DMS114 treated with DMSO at 0.1 percent for 48 hours (cell line): Measurements from ENCODE around the gene COL4A1.
"Not testable (repeated sequence)": the region's sequence is repeated elsewhere in the genome, so short reads cannot be mapped to it uniquely, and the experiment has no call there.

Experiments
- DNase-seq: peaks from one replicate; lab custom pipeline; 2025; ENCODE audit not compliant: unreplicated experiment; lab: John Stamatoyannopoulos, UW

The COL4A1 gene

DNA sequence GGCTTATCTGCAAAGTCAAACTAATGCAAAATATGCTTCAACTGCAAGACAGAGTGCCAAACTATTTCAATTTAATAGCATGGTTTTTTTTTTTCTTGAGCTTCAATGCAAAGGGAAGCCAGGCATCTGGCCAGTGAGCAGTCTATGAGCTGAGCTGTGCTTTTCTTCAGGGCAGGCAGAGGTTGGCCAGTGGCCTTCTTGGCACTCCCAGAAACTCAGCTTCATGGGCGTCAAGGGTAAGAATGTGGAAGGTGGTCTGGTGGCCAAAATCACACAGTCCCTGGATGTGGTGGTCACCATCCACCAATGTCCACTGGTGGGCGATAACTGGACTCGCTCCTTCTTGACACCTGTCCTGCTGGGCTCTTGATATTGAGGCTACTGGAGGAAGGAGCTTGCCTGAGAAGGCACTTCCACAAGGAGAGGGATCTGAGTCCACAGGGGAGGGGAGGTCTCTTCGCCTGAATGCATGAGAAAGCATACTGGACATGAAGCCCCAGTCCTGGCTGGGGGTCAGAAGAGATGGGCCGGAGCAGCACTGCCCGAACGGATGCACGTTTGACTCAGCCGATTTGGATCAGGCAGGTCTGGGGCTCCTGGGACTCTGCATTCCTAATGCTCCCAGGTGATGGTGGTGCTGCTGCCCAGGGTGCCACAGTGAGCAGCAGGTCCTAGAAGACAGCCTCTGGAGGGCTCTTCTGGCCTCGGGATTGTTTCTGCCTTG, 17.2 kb upstream of the COL4A1 start:
- no peak for DNase-seq

DNA sequence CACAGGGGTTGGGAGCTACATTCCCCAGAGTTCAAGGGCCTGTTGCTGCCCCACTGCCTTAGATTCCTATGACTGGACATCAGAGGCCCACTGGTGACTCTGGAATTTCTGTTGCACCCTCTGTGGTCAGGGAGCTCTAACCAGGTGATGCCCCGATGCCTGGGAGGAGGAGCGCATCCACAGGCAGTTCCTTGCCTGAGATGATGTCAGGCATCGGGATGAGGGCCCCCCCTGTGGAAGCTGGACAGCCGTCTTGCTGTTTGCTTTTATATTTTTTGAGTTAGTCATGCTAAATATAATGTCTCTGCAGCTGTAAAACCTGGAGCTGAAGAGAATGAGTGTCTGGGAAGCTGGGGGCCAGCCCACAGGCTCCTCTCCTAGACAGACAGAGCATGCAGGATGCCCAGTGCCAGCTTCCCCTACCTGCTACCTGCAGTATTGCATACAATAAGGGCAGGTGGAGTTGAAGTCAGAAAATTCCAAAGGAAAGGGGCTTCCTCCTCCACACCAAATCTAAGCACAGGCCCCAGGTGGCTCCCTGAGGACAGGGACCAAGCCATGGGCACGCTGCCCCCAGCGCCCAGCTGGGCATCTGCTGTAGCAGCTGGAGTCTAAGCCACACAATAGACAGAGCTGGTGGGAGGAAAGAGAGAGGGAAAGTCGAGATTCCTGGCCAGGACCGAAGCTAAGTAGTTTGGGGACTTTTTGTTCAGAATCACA, 16.4 kb upstream of the COL4A1 start:
- no peak for DNase-seq

DNA sequence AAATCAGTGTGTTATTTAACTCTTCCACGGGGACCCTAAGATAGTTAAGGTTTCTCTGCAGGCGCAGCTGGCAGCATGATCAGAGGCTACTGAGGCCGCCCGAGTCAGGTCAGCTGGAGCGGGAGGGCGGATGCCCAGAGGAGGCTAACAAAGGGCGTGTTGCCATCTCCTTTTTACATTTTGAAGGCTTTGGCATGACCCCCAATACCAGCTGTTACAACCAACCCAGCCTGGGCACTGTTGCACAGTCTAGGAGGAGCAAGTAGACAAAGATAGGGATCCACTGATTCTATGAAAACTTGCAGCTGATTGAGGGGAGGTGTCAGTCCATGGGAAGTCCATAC, 15.8 kb upstream of the COL4A1 start:
- no peak for DNase-seq

DNA sequence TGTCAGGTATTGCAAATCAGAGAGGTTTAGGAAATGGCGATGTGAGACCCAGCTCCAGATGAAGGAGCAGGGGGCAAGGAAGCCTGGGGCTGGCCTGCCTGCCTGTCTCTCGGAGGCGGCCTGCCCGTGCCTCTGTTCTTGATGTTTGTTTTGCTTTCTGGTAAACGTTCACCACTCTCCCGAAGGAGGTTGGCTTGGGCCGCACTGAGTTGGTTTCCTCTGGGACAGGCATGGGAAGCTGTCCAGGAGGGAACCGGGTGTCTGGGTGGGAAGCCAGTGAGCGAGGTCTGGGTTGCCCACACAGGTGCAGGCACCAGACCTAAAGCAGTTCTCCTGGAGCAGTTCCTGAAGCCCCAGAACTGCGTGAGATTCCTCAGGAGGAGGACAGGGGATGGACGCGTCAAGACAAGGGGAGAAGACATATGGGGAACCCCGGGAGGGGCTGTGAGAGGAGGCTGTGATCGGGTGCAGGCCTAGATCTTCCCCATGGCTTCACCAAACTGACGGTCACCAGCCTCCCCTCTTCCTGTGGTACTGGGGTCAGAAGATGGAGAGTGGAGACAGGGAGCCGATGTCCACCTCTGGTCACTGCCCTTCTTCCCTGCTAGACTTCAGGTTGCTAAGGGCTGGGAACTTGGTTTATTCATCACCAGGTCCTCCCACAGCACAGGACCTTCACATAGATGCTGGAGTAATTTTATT, 15.3 kb upstream of the COL4A1 start:
- no peak for DNase-seq

DNA sequence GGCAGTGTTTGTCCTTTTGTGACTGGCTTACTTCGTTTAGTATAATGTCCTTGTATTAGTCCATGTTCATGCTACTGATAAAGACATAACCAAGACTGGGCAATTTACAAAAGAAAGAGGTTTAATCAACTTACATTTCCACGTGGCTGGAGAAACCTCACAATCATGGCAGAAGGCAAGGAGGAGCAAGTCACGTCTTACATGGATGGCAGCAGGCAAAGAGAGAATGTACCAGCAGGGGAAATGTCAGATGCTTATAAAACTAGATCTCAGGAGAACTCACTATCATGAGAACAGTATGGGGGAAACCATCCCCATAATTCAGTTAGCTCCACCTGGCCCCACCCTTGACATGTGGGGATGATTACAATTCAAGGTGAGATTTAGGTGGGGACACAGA, 14.6 kb upstream of the COL4A1 start:
- not testable (repeated sequence) for DNase-seq

DNA sequence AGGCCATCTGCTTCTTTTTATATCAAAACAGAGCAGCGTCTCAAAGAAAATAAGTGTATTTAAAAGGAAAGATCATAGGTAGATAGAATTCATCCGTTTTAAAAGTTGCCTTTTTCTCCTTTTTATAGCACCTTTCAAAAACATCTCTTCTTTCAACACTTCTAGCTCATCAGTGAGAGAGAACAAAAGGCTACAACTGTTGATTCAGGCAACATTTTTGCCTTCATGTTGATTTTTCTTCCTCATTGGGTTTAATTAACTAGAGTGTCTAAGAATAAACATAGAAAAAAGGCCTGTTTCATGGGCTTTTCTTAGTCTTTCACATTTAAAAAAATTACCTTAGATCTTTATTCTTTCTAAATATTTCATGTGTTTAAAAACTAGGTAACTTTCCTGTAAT, 13.7 kb upstream of the COL4A1 start:
- DNase-seq: no peak

DNA sequence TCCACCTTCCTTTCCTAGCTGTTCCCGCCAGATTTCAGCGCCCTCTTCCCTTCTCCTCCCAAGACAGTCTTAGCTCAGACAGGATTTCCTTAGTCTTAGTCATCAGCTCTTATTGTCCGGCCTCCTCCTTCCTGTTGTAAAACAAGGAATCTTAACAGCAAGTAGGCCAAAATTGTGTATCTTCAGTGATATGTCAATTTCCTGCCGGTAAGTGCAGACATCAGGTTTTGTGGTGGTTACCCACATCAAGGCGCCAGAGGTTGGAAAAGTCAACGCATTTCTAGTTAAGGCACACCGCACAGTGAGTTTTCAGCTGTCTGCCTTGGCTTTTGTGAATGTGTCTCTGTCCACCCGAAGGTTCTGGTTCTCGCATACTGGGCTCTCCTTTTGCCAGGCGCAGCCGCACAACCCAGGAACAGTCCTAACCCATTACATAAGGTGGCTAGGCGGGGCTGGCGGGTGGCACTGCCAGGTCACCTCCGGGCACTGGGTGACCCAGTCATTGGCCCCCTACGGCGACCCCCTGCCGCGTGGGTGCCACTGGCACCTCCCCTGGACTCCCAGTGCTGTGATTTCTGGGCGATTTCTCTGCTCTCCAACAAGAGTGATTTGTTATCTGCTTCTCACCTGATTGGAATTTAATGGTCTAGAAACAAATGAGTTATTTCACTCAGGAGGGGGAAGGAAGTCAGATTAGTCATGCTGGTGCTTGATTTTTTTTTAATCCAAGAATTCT, 13.0 kb upstream of the COL4A1 start:
- no peak for DNase-seq

DNA sequence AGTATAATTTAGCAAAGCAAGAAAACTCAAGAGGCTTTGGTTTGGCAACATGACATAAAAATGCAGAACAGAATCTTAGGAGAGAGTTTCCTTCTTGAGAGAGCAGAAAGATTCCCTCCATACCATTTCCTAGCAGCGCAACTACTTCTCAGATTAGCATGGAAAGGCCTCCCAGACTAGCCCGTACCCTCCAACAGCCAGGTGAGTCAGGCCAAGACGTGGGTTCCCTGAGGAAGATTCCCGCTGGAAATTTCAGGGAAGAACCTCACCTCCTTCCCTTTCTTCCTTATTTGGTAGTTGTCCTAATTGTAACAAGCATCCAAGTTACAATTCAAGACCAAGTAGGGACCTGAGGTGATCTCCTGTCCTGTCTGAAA, 12.4 kb upstream of the COL4A1 start:
- DNase-seq: no peak

DNA sequence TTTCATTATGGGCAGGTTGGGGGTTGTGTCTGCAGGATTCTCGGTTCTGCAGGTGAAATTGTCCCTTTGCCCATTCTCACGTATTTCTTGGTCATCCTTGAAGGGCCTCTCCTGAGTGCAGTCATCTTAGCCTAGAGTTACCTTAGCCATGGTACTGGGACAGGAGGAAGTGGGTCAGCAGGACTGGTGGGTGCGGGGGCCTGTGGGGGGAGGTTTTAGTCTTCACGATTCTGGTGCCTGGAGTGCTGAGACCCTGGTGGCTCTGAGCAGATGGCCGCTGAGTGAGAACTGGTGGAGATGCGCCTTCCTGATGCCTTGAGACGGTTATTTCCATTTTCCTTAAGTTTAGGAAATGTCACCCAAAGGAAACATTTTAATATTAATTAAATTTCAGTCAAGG, 12.0 kb upstream of the COL4A1 start:
- no peak for DNase-seq

DNA sequence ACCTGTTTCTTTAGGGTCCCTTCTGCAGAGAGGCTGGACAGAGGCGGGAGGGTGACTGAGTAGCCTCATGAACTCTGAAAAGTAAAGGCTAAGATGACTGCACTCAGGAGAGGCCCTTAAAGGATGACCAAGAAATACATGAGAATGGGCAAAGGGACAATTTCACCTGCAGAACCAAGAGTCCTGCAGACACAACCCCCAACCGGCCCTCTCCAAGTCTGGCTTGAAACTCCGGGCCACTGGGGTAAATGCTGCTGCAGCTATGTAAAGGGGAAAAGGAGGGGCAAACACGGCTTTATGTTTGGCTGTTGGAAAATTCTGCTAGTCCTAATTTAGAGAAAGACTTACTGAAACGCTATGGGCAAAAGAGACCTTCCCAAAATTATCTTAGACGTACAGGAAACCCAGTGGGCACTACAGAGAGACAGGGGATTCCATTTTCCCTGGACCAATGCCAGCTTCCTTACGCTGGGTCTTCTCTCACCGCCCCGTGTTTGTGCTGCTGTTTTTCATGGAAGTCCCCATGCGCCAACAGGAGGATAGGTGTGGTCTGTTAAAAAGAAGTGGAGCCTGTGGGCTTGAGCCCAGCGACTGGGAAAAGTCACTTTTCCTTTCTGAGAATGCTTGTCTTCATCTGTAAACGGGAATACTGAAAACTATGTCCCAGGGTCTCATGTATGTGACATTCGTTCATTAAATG, 10.7 kb upstream of the COL4A1 start:
- no peak for DNase-seq

DNA sequence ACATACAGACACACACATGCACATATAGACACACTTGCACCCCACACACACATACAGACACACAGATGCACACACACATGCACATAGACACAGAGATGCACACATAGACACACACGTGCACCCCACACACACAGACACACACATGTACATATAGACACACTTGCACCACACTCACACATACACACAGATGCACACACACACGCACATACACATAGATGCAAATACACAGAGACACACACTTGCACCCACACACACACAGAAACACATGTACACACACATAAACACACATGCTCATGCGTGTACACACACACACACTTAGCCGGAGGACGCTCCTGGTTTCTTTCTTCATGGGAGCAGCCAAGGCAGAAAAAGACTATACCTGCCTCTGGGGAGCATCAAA, 10.1 kb upstream of the COL4A1 start:
- no peak for DNase-seq

DNA sequence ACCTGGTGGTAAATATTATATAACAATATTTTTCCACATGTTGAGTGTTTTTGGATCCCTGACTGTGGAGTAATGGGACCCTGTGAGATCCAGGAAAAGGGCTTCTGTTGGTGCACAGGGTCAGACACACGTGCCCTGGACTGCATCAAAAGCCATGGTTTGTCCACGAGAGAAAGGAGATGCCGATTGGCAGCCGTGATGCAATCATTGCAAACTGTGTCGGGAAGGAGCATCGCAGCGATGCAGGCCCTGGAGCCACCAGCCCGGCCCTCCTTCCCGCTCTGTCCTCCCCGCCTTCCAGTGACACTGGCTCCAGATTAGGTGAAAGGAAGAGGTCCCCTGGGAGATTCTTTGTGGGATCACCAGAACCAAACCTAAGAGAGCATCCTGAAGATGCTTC, 9.2 kb upstream of the COL4A1 start:
- DNase-seq: no peak

DNA sequence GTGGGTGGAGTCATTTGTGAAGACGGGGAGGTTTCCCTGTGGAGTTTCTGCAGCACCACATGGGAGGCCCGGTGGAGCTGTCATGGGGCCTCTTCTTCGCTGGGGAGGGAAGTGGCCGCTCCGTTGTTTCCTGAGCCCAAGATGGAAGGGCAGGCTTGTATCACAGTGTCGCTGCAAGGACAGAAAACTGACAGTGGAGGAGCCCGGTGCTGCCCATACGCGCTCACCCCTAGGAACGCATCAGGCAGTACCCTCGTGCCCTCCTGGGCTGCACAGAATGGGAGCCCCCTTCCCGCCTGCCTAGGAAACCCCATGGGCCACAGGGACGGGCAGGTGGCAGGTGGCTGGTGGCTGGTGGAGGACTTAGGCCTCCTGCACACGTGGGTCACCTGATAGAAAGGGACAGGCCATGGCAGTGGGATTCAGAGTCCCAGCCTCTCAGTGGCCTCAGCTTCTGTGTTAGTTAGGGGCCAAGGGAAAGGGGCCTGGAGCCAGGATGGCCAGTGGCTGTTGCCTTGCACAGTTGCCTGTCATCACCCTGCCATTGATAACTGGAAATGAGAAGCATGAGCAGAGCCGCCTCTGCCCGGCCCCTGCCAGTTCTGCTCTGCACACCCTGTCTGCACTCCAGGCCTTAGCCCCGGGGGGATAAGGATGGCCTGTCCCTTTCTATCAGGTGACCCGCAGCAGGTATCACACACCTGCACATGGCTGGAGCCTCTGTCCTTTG, 7.7 kb upstream of the COL4A1 start:
- DNase-seq: no peak

DNA sequence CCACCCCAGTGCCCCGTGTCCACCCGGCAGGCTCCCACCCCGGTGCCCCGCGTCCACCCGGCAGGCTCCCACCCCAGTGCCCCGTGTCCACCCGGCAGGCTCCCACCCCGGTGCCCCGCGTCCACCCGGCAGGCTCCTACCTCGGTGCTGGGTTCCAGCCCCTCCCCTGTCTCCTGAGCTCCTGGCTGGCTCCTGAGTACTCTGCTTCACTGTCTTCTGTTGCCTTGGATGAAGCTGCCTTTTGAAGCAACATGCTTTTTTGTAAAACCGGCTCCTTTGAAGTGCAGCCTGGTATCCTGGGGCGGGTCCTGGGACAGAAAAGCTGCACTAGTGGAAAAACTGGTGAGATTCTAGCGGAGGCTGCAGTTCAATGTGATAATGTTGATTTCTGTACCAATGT, 6.8 kb upstream of the COL4A1 start:
- DNase-seq: not testable (repeated sequence)

DNA sequence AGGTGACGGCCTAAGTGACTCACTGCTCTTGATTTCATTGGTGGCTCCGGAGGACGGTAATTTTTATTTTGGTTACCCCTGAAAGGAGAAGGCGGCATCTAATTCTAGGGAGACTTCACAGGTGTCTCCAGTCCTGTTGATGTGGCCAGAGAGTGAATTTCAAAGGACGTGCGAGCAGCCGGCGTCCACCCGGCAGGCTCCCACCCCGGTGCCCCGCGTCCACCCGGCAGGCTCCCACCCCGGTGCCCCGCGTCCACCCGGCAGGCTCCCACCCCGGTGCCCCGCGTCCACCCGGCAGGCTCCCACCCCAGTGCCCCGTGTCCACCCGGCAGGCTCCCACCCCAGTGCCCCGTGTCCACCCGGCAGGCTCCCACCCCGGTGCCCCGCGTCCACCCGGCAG, 6.3 kb upstream of the COL4A1 start:
- DNase-seq: not testable (repeated sequence)

DNA sequence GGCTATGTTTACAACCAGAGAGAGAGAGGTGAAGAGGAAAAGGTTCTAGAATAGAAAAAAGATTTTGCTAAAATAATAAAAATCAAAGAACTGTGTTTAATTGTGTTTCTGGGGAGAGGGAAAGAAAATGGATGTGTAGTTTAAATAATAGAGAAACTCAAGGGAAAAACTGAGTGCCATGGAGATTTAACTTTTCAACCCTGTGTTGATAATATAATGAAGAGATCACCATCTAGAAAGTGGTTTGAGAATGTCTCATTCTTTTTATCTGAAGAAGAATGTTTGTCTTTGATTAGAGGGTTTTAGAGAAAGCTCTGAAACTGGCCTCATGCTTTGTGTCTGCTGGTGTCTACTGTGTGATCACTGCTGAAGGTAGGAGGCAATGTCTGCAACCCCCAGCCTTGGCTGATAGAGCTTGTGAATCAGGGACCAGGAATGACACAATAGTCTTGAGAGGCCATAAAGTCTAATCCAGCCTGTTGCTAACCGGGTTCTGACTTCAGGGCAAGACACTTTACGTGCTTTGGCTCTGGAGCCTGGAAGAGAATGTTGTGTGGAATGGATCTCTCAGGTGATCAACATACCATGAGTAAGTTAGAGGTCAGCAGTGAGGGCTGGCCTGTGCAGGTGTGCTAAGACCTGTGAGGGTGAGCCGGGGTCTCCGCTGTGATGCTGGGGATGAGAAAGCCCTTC, 5.5 kb upstream of the COL4A1 start:
- no peak for DNase-seq

DNA sequence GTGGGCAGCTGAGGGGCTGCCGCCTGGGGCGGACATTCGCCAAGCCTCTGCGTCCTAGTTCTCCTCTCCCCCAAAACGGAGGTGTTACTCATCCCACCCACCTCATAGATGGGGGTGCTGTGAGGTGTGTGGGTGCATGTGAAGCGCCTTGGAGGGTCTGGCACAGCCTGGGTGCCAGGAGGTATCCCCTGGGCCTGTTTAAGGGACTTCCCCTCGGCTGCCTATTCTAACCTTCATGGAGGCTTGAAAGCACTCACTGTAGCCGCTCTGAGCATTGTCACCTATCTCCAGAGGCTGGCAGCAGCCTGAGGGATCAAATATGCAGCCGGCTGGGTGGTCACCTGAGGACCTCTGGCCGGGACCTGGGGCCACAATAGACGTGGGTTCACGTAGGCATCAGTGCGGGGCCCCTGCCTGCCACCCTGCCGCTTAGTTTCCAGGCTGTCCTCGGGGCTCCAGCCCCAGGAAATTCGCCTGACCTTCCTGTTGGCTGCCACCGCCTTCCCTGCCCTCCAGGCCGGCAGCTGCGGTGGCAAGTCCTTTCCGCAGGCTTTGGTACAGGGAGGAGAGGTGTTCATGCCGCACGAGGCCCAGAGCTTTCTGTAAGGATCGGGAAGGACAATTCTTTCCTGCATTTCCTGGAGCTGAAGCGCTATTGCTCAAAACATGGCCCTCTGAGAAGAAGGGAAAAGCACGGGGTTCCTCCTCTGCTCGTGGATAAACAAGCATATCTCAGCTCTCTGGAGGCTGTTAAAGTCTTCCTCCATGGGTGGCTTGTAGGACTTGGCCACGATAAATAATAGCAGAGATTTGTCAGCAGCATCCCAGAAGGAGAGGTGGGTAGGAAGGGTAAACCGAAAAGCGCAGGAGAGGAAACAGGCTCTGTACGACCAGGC, 4.7 kb upstream of the COL4A1 start:
- no peak for DNase-seq

DNA sequence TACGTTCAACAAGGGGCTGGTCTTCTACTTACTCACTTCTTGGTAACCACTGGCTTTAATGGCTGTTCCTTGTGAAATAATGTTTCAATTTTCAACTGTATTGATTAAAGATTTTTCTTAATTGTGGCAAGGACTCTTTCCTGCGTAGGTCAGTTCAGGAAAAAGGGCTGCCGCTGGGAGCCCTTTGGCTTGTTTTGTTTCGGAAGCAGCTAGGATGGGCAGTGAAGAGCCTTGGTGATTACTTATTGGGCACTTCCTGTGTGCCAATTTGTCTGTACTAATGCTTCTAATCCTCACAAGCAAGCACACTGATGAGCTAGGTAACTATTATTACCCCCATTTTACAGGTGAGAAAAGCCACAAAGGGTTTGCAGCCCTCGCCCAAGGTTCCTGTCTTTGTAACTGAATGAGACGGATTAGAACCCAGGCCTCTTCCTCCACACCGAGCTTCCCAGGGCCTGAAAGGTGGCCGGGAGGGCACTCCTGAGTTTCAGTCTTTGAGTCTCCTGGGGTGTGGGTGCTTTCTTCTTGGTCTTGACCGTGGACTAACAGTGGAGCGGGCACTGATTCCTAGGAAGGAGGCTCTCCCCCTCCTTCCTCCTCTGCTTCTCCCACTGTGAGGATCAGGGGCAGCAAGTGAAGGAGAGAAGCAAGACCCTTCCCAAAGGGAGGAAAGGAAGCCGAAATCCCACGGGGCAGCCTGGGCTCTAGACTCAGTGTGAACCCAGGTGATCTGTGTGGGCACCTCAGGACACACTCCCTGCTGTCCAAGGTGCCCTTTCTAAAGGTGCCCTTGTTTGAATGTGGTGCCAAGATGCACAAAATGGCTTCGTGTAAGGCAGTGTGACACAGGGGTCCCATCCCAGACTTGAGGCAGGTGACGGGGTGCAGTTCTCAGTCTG, 3.8 kb upstream of the COL4A1 start:
- DNase-seq: no peak
